HuH-7 (cell line): ENCODE measurements around the gene VCL.
"Not testable (repeated sequence)": the region's sequence is repeated elsewhere in the genome, so short reads cannot be mapped to it uniquely, and the experiment has no call there.

ENCODE experiments used
- DNase-seq: peaks from one replicate; pipeline ENCODE4 v3.0.0; 2011; ENCODE audit warnings: low spot score

VCL gene

DNA sequence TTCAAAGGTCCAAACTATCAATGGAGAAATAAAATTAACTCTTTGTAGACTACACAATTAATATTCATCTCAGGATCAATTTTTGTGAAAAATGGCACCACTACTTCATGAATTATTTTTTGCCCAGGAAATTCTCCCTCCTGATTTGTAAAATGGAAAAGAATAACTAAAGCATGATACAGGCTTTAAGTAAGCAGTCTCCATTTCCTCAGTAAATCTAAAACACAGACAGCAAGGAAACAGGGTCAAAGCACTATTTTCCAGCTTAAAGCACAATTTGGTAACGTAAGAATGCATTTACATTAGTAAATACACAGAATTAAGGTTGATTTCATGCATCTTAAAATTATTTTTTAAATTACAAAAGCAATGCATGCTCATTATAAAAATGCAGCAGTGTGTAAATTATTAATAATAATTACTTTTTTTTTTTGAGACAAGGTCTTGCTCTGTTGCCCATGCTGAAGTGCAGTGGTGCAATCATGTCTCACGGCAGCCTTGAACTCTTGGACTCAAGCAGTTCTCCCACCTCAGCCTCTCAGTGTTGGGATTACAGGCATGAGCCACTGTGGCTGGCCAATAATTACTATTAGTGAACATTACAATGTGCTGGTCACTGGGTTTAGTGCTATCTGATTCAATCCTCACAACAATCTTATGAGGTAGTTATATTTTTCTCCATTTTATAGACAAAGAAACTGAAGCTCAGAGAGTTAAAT is 26.1 kb upstream of the VCL start:
- DNase-seq, result no peak

- no peak for DNase-seq
Measured at GRCh38 chr10:73973427-73973826, 24.5 kb upstream of the VCL start.

DNA sequence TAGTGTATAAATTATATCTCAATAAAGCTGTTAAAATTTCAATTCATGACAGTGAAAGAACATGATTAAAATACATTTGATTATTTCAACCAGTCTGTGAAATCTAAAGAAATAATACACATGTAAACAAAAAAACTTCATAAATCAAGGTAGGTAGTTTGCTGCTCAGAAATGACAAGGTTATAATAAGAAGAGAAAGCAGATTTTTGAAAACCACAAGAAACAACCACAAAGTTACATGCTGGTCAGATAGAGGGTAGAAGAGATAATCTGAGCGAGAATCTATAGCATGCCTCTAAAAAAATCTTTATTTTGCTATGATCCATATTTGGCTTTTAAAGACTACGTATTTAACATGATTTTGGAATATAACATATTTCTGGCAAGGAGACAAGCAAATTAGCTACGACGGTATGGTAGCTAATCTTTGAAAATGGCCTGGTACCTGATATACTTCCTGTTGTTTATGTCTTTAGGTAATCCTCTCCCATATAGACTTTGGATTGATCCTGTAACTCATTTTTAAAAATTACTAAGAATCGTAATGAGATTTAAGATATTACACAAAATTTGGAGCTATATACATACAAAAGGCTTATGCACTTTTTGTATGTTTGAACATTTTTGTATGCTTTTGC is 23.5 kb upstream of the VCL start:
- DNase-seq, result no peak

DNA sequence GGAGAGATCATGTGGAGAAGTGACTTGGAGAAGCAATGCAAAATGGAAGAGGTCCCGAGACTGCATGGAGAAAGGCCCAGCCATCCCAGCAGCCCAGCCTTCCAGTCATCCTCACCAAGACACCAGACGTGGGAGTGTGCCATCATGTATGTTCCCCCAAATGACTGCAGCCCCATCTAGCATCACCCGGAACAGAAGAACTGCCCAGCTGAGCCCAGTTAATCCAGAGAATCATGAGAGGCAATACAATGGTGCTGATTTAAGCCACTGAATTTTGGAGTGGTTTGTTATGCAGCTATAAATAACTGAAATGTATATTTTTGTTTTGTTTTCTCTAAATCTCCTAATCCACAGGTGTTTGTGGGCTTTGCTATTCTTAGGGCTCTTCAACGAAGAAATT is 22.5 kb upstream of the VCL start:
- no peak for DNase-seq

DNA sequence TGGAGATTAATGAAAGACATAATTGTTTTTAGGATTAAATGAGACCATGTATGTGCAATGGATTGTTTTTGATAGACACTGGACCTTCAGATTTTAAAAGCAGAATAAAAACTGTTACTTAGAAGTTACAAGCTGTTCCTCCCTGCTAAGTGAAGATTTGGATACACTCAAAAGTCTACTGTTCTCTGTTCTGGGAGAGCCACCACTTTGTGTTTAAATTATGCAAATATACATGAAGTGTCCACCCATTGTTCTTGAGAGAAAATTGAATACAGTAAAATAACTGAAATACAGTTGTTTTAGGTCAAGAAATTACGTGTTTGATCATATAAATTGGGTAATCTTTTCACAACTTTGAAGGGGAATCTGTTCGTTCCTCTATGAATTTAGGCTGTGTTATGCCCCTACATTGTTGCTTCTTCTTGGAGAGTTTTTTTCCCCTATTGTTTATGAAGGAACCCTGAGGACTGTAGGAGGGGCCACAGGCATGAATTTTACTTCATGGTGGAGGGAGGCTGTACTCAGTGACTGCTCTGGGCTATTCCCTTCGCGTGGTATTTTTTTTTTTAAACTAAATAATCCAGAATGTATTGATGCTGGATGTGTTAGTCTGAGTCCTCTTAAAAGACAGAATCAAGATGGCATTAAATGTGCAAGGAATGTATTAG is 18.6 kb upstream of the VCL start:
- DNase-seq, result no peak

DNA sequence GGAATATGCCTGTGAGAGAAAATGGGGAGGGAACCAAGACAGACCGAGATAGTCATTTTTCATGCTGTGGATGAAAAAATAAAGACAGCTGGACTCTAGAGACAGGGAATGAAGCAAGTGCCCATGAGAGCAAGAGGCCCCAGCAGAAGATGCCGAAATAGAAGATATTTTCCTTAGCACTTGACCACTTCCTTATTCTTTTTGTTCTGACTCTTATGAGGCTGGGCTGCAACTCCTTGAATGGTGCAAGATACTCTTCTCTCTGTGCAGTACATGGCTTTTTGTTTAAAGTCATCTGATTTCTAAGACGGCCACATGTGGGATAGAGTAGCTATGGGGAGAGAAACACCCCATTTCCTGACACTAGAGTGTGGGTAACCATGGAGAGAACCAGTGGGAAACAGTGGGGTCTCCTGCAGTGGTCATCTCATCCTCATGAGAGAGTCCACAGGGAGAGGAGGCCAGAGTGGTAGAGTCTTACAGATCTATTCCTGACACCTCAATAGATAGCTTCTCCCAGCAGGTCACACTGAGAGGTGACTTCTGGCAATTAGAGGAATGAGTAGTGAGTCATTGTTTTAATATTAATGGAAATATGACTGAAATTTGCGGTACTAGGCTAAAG is 18.0 kb upstream of the VCL start:
- no peak for DNase-seq

DNA sequence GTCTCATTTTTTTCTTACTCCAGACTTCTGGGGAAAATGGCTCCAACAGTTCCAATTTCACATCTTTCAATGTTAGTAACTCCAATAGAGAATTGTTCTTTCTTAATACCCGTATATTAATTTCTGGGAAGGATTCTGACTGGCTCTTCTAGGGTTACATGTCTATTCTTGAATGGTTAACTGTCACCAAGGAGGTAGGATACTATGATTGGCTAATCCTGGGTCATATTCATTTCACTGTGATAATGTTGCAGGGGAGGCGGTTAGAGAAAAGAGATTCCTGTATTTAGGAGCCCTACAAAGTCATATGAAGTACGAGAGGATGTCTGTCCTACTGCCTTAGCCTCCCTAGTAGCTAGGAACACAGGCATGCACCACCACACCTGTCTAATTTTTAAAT is 16.1 kb upstream of the VCL start:
- no peak for DNase-seq

- DNase-seq, result no peak
Measured at GRCh38 chr10:73983096-73984047, 14.5 kb upstream of the VCL start.

GRCh38 chr10:73989594-73990150 is 8.2 kb upstream of the VCL start:
- no peak for DNase-seq

DNA sequence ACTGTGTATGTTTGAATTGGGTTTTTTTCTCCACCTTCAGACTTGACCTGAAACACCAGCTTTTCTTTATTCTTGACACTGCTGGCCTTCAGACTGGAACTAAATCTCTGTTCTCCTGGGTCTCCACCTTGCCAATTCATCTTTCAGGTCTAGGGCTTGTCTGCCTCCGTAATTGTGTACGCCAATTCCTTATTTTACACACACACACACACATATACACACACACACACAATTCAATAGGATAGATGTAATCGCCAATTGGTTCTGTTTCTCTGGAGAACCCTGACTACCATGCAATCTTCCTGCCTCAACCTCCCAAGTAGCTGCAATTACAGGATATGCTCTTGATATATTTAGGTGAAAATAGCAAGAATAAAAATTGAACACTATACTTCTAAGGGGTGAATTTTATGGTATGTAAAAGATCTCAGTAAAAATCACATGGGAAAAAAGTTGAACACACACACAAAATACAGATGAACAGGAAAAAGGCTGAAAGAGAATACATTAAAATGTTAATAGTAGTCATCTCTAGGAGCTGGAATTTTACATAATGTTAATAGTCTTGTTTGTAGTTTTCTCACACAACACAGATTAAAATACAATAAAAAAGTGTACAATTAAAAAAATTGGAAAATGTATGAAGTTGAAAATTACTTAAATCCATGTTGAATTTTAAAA is 6.6 kb upstream of the VCL start:
- no peak for DNase-seq

DNA sequence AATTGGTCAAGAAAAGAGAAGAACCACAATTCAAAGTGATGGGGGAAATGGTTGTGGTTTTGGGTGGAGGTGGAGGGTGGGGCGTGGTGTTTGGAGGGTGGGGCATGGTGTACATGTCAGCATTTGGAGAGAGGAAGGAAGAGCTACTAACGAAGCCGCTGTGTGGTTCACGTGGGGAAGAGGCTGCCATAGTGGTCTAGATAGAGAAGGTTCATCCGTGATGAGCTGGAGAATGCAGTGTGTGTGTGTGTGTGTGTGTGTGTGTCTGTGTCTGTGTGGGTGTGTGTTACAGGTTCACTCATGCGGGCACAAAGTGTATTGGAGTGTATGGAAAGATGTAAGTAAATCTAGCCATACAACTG is 6.1 kb upstream of the VCL start:
- DNase-seq, result no peak

- no peak for DNase-seq
Measured at GRCh38 chr10:73992899-73993788, 4.8 kb upstream of the VCL start.

- DNase-seq, result no peak
Measured at GRCh38 chr10:73995035-73995358, 2.9 kb upstream of the VCL start.

DNA sequence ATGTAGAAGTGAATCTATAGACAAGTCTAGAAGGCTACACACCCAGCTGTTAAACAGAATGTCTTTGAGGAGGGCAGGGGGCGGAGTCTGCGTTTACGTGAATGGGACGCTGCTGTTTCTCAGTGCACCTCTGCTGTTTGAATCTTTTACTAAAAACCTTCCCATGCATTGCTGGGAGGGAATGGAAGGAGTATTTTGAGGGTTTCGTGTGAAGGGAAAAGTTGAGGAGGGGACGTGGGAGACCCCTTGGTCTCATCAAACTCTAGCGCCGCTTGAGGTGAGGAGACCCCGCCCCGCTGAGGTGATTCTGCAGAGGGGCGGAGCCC is 492 bp upstream of the VCL start:
- no peak for DNase-seq

DNA sequence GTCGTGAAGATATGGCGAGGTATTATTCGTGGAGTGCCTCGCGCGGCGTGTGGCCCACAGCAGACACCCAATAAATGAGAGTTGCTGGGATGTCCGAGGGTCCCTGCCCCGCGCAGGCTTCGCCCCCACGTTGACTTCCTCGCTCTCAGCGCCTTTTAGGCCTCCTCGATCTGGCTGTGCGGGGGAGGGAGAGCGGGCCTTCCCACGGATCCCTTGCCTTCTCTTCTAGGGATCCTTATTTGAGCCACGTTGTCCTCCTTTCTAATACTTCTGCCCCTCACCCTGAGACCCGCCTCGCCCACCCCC is 660 bp downstream of the VCL start:
- no peak for DNase-seq

GRCh38 chr10:73998929-73999691 is 1.2 kb downstream of the VCL start:
- peak; percentile 43 for DNase-seq

- no peak for DNase-seq
Measured at GRCh38 chr10:73999703-74000102, 1.8 kb downstream of the VCL start.

GRCh38 chr10:74000244-74000643 is 2.3 kb downstream of the VCL start:
- not testable (repeated sequence) for DNase-seq

GRCh38 chr10:74000892-74001669 is 3.2 kb downstream of the VCL start:
- no peak for DNase-seq
